NCI-H2107 treated with DMSO at 0.1 percent for 48 hours (cell line): ENCODE data around the gene FGD2.
"Not testable (repeated sequence)": the region's sequence is repeated elsewhere in the genome, so short reads cannot be mapped to it uniquely, and the experiment has no call there.

Source experiments
- DNase-seq: peaks from one replicate; lab custom pipeline; 2025; ENCODE audit not compliant: unreplicated experiment; lab: John Stamatoyannopoulos, UW

FGD2 gene

DNA sequence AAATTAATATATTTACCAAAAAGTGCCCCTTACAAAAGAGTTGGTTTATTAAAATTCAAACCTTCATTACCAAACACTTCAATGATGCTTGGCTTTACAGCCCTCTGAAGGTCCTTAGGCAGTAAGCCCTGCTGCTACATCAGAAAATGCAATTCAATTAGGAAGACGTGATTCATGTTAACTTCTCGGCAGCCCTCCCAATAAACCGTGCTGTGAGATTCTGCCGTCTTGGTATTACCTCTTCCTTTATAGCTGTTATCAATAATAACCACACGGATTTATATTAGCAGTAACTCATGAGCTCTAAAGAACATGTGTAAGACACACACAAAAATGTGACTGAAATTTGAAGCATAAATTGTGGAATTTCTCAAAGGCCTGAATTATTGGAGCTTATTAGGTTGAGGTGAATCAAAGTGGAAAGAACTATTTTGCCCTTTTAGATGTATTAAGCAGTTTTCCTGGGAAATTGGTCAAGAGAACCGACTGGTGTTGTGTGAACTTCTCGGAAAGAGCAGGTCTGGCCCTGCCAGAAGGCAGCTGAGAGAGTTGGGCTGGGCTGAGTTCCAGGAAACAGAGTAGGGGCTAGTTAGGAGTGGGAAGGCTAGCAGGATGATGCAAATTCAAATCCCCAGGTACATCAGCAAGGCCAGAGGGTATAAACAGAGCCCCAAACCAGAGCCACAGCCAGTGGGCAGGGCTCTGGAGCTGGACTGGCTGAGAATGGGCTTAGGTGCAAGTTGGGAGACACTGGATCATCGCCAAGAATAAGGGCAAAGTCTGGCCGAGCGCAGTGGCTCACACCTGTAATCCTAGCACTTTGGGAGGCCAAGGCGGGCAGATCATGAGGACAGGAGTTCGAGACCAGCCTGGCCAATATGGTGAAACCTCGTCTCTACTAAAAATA lies 33.1 kb downstream of the FGD2 start:
- no peak for DNase-seq

DNA sequence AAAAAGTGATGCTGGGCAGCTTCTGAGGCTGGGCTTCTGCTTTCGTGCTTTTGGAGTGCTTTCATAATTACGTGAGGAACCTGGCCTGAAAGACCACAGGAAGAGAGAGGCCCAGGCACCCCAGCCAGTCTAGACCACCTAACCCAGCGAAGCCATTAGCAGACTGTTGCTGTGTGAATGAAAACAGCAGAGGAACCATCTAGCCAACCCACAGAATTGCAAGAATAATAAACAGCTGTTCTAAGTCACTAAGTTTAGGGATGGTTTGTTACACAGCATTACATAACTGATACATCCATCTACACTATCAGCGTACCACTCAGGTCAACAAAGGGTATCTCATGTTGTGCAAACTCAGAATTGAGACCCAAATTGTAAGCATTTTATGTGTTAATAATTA lies 34.5 kb downstream of the FGD2 start:
- no peak for DNase-seq

DNA sequence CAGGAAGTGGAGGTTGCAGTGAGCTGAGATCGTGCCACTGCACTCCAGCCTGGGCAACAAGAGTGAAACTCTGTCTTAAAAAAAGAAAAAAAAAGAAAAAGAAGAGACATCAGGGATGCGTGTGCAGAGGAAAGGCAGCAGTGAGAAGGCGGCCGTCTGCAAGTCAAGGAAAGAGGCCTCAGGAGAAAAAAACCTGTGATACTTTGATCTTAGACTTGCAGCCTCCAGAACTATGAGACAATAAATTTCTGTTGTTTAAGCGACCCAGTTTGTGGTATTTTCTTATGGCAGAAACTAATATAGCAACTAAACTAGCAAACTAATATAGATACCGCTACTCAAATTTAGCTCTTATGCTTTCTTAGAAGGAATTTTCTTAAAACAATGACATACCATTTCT lies 36.1 kb downstream of the FGD2 start:
- no peak for DNase-seq

DNA sequence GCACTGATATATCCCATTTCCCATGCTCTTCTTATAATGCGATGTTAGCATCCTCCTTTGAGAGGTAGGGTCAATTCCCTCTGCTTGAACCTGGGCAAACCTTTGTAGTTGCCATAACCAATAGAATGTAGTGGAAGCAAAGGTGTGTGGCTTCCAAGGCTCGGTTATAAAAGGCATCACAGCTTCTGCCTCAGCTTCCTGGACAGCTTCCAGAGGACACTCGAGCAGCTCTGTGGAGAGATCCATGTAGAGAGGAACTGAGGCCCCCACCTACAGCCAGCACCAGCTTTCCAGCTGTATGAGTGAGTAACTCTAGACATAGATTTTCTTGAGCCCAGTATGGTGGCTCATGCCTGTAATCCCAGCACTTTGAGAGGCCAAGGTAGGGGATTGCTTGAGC lies 36.7 kb downstream of the FGD2 start:
- DNase-seq = no peak

DNA sequence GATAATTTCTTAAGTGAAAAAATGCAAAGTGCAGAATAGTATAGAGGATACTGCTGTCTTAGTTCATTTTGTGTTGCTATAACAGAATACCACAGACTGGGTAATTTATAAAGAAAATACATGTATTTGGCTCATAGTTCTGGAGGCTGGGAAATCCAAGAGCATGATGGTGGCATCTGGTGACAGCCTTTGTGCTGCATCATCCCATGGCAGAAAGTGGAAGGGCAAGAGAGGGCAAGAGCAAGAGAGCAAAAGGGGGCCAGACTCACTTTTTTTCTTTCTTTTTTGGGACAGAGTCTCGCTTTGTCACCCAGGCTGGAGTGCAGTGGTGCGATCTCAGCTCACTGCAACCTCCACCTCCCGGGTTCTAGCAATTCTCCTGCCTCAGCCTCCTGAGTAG lies 37.6 kb downstream of the FGD2 start:
- DNase-seq = not testable (repeated sequence)

DNA sequence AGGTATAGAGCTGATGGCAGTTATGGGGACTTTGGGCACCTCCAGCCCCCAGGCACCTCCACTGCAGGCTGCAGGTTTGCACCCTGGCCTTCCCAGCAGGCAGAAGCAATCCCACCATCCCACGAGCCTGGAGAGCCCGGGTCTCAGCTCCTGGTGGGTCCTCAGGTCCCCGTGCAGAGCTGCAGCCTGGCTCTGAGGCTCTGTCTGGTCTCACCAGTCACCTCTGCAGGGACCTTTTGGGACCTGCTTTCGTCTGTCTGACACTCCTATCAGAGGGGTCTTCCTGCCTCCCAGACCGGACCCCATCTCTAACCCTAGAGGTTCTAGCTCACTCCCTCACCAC lies 41.9 kb downstream of the FGD2 start:
- no peak for DNase-seq

DNA sequence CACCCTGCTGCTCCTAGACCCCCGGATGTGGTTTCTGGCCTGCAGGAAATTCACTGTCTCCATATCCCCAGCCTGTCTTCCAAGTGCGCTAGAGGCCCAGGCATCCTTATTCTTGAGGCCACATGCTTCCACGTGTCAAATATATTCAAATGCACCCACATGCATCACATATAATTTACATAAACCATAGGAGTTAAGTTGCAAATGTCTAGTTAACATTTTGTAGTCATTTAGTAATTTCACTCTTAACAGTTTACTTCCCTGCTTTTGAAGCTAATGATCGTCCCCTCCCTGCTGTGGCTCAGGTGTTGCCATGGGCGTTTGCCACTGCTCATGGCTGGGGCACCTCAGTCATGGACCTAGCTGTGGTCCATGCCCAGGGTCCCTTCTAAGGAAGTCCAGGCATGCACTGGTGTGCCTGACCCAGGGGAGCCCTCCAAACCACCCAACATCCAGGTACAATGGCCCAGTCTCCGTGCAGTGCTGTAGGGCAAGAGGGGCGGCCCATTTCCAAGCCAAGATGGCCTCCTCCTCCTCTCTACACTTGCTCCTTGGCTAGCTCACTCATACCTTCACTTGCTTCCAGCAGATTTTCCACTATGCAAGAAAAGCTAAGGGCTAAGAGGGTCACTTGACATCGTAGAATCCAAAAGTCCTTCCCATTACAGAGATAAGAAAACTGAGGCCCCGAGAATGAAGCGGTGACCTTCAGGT lies 42.4 kb downstream of the FGD2 start:
- no peak for DNase-seq

DNA sequence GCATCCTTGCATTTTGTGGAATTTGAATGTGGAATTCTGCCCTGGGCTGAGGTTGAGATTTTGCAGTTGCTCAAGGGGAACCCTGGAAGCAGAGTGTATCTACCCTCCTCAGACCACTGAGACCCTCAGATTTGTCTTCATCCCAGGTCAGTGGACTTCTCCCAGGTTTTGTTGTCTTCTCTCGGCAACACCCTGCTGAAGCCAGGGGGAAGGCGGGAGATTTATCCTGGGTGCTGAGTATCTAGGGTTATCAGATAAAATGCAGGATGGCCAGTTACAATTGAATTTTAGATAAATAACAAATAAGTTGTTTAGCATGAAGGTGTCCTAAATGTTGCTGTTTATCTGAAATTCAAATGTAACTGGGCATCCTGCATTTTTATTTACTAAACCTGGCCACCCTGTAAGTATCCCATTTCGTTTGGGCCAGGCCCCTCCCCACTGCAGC lies 43.0 kb downstream of the FGD2 start:
- no peak for DNase-seq

DNA sequence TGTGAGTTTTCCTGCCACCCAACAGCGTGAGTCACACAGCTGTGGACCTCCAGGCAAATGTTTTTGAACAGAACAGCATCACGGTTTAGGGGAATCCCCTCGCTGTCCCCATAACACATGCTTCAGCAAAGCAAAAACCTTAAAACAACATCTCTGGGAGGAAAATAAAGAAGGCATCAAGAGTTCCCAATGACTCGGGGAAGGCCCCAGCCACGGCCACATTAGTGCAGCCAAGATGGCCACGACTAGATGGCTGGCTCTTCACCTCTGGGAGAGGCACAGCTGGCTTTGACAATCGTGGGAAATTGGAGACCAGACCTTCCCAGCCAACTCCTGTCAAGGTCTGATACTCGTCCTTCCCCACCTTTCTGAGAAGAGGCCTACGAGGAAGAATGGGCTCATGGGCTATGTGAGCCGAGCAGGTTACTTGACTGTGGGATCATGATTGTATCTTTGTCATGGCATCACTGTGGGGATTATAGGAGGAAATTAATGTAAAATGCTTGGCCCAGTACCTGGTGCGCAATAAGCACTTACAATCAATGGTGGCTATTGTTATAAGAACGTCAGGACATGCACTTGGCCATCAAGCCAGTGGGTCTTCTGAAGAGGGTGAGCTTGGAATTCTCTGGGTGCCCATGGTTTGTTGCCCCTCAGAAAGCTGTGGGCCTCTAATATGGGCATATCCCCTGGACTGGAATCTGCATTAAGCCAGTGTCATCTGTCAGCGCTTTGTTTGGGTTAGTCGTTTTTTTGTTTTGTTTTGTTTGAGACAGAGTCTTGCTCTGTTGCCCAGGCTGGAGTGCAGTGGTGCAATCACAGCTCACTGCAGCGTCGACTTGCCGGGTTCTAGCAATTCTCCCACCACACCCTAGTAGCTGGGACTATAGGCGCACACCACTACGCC lies 43.6 kb downstream of the FGD2 start:
- no peak for DNase-seq

DNA sequence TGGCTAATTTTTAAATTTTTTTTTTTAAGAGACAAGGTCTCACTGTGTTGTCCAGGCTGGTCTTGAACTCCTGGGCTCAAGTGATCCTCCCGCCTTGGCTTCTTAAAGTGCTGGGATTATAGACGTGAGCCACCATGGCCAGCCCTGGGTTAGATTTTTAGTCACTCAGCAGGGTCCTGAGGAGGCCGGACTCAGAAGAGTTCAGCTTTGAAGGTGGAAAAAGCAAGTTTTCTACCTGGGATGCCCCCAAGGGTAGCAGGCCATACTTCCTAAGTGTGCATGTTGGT lies 44.2 kb downstream of the FGD2 start:
- no peak for DNase-seq

DNA sequence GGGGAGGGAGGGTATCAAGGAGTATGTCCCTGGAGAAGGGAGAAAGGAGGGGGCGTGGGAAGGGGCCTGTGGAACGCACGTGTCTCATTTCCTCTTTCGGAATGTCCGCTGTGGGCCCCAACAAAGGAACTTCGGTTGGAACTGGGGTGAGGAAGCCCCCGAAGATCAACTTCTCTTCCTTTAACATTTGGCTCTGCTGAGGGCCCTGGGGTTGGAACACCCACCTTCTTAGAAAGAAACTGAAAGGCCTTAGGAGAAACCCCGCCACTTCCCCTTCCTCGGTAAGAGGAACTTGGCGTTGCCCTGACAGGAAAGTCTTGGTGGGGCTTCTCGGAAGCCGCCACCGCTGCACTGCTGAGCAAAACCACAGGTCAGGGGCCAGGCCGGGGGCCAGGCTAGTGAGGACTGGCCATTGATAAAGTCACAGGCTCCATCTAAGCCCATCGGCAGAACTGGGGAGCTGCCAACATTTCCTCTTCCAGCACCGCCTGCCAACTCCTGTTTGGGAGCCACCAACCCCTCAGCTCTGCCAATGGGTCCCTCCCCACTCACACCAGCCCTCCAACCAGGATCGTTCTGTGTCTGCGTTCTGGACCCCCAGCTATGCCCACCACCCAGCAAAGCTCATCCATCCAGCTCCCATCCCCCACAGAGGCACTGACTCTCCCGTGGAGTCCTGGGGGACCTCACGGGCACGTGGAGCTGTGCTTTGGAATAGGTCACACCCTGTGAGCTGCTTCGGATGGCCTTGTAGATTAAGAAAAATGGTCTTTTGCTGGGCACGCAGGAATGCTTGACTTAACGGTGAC lies 44.8 kb downstream of the FGD2 start:
- no peak for DNase-seq

DNA sequence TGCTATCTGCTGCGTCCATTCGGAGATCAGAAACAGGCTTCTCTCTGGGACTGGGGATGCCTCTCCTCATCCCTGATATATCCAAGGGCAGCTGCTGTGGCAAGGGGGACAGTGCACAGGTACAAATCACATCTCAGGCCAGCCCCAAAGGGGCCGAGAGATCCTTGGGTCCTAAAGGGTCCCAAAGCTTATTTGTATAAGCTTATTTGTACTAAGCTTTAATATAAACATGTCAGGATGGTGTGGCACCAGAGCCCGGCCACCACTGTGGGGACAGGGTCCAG lies 45.3 kb downstream of the FGD2 start:
- DNase-seq = no peak

DNA sequence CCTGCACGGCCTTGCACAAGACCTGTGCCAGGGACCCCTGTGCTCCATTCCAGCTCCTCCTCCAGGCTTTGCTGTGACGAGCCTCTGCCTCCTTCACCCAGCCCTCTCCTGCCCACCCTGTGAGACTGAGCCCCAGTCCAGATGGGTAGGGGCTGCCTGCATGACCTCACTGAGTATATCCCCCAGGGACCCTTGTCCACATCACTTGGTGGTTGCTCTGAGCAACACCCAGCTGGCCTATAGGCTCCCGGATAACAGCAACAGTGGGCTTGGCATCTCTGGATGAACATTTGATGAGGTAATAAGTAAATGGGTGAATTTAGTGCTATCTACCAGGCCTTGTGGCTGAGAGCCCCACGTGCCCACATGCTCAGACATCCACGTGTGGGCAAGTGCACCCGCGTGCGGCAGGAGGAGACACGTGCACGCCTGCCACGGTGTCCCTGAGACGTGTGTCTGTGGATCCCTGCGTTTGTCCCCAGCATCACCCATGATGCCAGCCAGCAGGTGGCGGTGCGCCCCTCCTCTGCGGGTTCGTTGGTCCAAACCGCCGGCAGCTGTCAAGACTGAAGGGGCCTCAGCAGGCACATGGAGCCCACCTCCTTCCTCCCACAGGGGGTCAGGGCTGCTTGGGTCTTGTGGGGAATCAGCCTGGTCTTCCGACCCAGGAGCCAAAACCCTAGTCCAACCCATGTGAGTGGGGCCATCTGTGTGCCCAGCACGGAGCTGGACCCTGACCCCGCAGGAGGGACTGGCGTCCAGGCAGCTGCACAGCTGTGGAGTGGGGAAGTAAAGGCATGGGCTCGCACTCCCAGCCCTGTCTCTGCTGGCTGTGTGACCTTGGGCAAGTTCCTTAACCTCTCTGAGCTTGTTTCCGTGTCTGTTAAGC lies 45.9 kb downstream of the FGD2 start:
- peak; percentile 22 for DNase-seq

DNA sequence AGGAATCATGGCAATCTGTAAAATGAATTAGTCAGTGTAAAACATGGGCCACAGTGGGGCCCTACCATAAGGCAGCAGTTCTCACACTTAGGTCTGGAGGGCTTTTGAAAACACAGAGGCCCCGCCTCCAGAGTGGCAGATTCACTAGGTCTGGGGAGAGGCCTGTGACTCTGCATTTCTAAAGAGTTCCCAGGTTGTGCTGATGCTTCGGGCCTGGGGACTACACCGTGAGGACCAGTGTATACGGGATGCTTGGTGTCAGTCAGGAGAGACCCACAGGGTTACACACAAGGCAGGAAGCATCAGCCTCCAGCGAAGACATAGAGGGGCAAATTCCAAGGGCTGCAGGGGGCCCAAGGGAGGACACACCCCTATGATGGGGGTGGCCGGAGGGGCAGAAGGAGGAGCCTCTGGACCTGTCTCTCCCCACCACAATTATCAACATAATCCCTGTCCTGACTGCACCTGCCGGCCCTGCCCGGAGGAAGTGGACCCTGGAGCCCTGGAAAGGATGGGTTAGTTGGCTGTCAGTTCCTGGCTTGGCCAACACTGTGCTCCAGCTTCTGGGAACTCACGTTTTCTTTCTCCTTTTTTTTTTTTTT lies 46.7 kb downstream of the FGD2 start:
- DNase-seq = no peak

DNA sequence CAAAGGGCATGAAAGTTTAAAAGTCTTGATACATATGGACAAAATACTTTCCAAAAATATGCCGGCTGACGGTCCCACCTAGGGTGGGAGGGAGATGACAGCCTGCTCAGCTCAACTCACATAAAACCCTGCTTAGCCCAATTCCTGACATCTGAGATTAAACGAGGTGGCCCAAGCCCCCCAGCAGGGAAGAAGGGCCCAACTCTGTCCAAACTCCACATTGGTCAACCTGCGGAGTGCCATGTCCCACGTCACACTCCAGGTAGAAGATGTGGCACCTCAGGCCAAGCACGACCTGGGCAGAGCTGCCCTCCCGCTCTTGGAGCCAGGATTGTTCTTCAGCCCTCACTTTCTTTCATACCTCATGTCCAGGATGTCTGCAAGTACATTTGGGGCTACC lies 48.2 kb downstream of the FGD2 start:
- no peak for DNase-seq

DNA sequence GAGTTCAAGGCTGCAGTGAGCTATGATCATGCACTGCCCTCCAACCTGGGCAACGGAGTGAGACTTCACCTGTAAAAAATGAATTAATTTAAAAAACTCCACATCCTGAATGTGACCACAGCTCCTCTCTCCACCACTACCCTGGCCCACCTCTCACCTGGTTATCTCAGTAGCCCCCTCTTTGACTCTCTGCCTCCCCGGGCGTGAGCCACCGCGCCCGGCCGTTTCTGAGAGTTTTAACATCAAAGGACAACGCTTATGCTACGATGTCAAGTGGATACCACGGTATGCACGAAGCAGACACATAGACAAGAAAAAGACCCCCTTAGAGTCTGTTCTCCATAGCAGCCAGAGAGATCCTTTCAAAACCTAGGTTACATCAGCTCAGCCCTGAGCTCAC lies 48.7 kb downstream of the FGD2 start:
- no peak for DNase-seq

DNA sequence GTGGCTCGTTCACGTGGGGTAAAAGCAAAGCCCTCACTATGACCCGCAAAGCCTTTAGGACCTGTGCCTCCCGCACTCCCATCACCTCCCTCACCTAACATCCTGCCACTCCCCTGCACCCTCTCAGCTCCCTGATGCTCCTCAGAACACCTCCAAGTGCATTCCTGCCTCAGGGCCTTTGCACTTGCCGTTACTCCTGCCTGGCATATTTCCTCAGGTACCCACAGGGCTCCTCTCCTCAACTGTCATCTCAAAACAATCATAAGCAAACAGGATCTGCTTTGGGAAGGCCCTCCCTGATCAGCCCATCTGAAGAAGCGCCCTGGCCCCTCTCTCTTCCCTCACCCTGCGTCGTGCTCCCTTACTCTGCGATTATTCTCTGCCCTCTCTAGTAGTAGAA lies 49.1 kb downstream of the FGD2 start:
- no peak for DNase-seq

DNA sequence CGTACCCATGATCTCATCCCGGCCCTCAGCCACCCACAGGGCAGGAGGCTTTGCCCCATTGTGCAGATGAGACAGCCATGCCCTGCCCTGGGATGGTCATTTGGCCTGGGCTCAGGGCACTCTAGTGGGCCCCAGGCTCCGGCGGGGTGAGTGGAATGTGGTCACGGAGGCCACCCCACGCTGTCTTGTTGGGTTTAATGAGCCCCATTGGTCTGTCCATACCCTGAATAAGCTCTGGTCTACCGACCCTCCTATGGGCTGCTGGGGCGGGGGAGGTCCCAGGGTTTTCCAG lies 50.6 kb downstream of the FGD2 start:
- no peak for DNase-seq

DNA sequence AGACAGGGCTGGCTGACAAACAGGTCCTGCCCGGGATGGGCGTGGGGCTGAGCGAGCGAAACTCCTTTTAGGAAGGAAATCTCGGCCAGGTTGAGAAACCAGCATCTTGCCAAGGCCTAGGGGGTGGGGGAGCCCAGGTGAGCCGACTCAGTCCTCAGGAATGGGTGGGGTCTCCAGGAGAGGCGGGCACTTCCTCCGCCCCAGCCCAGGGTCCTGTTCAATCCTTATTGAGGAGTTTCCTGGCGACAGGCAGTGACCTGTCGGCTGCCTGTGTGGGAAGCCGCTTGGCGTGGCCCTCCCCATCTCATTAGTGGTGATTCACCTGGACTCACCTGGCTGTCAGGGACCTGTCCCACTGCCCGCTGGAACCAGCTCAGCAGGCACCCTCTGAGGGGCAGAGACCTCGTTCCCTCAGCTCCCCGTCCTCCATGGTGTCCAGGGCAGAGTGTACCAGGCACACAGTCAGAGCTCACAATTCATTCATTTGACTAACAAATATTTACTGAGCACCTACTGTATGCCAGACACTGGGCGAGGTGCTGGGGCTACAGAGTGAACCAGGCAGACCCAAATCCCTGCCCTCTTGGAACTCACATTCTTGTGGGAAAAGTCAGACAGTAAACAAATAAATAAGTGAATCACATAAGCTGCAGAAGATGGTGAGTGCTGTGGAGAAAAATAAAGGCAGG lies 51.1 kb downstream of the FGD2 start:
- no peak for DNase-seq

DNA sequence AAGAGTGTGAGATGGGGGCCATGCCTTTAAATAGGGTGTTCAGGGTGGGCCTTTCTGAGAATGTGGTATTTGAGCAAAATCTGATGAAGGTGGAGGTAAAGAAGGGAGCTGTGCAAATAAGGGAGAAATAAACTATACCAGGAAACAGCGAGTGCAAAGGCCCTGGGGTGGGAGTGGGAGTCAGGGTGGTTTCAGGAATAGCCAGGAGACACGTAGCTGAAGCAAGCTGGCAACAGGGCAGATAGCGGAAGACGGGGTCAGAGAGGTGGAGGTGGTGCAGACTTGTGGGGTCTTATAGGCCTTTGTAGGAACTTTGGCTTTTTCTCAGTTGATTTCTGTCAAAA lies 51.6 kb downstream of the FGD2 start:
- no peak for DNase-seq
